Measurements from ENCODE around the gene JUP. TPM values are rescaled to one million over a fixed set of nuclear protein-coding genes. Genes with fewer than 3 reads are reported as not detected.

The JUP gene
- total RNA-seq, 1 donor from 2014 or later, result 330 TPM

DNA sequence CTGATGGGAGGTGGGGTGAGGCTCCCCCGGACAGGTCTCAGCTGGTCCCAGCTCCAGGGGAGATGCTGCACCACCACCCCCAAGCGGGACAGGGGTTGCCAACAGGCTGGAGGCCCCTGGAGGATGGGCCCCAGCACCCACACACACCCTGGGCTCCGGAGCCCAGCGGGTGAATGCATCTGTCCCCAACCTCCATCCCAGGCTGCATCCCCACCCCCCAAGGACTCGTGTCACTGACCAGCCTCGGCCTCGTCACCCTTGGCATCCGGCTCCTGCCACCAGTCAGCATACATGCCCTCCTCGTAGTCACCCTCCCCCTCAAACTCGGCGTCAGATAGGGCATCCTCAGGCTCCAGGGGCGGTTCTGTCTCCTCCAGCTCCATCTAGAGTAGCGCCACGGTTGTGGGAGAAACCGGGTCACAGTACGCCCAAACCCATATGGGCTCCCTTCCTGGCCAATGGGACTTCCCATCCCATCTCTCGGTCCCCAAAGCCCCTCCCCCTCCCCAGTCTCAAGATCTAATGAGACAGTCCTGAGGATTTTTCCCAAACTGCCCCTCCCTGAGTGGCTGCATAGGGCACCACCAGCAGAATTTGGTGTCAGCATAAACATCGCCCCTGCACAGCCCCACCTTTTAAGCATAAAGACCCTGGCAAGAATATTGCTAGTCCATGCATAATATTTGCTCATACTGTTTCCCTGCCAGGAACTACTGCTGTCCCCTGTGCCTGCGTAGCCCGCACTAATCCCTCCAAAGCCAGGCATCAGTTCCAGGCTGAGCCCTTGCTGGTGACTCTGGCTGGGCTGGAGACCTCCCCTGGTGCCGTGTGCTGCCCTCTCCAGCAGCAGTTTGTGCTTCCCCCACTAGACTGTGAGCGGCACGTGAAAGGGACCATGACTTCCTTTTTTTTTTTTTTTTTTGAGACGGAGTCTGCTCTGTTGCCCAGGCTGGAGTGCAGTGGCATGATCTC, 16.8 kb upstream of the JUP start:
- Mint-ChIP-seq H3K4me1 (ENCODE audit: unreplicated experiment) (peaks cover 19% of the 10 kb centered on the region), H3K9me3 (ENCODE audit: unreplicated experiment) (no peaks in the 10 kb centered on the region), H3K4me3 (ENCODE audit: unreplicated experiment) (no peak overlapping the region), H3K27me3 (ENCODE audit: unreplicated experiment) (peaks cover 6% of the 10 kb centered on the region), H3K36me3 (ENCODE audit: low read depth, unreplicated experiment) (peaks cover 4% of the 10 kb centered on the region), H3K27ac (ENCODE audit: unreplicated experiment) (no peak overlapping the region)
- TF ChIP-seq, protein P1, sequence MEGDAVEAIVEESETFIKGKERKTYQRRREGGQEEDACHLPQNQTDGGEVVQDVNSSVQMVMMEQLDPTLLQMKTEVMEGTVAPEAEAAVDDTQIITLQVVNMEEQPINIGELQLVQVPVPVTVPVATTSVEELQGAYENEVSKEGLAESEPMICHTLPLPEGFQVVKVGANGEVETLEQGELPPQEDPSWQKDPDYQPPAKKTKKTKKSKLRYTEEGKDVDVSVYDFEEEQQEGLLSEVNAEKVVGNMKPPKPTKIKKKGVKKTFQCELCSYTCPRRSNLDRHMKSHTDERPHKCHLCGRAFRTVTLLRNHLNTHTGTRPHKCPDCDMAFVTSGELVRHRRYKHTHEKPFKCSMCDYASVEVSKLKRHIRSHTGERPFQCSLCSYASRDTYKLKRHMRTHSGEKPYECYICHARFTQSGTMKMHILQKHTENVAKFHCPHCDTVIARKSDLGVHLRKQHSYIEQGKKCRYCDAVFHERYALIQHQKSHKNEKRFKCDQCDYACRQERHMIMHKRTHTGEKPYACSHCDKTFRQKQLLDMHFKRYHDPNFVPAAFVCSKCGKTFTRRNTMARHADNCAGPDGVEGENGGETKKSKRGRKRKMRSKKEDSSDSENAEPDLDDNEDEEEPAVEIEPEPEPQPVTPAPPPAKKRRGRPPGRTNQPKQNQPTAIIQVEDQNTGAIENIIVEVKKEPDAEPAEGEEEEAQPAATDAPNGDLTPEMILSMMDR (IDR thresholded peaks at IDR 0.05; ENCODE audit: unreplicated experiment), result no peak
- no peak for DNase-seq (ENCODE audit: low spot score)

DNA sequence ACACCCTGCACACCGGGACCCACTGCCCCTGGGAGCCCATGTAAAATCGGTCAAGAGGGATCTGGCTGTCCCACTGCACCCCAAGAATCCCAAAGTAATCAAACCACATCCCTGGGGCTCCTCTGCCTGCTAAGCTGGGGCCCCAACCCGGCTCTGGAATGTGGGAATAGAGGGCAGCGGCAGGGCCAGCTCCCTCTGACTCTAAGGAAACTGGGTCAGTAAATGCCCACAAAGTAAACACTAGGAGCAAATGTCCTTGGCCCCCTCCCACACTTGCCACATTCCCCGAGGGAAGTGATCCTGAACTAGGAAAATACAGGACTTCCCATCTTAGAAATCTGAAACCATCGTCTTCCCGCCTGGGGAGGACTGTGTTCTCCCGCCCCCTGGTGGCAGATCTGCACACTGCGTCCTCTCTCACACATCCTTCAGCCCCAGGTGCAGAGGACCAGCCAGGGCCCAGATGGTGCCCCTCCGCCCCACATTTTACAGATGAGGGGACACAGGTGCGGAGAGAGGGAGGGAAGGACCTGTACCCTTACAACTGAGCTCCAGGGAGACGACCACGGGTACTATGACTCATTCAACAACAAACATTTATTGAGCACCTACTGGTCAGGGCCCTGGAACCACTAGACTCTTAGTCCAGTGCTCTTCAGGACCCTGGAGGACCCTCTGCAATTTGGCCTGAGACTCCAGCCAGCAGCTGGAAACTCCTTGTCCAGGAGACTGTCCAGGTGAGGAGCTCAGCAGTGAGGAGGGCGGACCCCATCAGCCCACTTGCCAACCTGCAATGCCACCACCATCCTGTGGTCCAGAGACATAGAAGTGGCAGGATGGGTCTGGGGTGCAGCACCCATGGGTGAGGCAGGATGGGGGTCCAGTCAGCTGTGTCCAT, 15.1 kb upstream of the JUP start:
- H3K27ac Mint-ChIP-seq (ENCODE audit: unreplicated experiment), result no peak overlapping the region
- peak overlapping the region; percentile 8 for H3K4me3 Mint-ChIP-seq (ENCODE audit: unreplicated experiment)
- DNase-seq (ENCODE audit: low spot score), result peak; percentile 88
- TF ChIP-seq, protein P1 (IDR thresholded peaks at IDR 0.05; ENCODE audit: unreplicated experiment), result peak; percentile 97
- H3K4me1 Mint-ChIP-seq (ENCODE audit: unreplicated experiment), result peaks cover 19% of the 10 kb centered on the region
- no peaks in the 10 kb centered on the region for H3K9me3 Mint-ChIP-seq (ENCODE audit: unreplicated experiment)
- H3K36me3 Mint-ChIP-seq (ENCODE audit: low read depth, unreplicated experiment), result peaks cover 4% of the 10 kb centered on the region
- H3K27me3 Mint-ChIP-seq (ENCODE audit: unreplicated experiment), result peaks cover 6% of the 10 kb centered on the region

DNA sequence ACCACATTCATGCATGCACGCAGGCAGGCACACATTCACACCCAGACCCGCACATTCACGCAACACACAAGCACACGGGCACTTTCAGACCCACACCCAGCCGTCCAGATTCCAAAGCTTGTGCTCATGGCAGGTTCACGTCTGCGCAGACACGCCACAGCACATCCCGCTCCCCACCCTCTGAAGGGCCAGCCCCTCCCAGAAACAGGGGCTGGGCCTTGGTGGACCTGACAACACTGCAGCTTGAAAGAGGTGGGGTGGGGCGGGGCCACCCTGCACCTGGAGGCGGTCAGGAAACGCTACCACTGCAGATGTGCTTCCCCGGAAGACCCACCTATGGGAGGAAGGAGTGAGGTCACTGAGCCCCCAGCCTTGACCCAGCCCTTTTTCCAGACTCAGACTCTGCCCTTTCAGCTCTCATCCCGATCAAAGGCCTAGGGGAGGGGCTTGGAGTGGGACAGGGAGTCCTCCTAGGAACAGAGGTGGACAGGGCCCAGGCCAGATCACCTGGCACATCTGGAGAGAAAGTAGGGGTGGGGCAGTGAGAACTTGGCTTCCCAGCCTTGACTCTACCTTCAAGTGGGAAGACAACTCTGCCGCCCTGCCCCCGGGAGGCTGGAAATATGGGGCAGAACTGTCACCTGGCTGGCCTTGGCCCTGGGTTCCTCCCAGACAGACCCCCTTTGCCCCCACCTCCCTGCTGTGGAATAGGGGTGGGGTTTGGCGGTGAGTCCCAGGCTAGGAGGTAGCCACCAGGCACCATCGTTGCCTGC, 14.3 kb upstream of the JUP start:
- no peak overlapping the region for H3K4me3 Mint-ChIP-seq (ENCODE audit: unreplicated experiment)
- DNase-seq (ENCODE audit: low spot score), result no peak
- H3K9me3 Mint-ChIP-seq (ENCODE audit: unreplicated experiment), result no peaks in the 10 kb centered on the region
- TF ChIP-seq, protein P1 (IDR thresholded peaks at IDR 0.05; ENCODE audit: unreplicated experiment), result no peak
- peaks cover 19% of the 10 kb centered on the region for H3K4me1 Mint-ChIP-seq (ENCODE audit: unreplicated experiment)
- peaks cover 4% of the 10 kb centered on the region for H3K36me3 Mint-ChIP-seq (ENCODE audit: low read depth, unreplicated experiment)
- H3K27ac Mint-ChIP-seq (ENCODE audit: unreplicated experiment), result peak overlapping the region; percentile 77
- peaks cover 6% of the 10 kb centered on the region for H3K27me3 Mint-ChIP-seq (ENCODE audit: unreplicated experiment)

GRCh38 chr17:41799366-41799765, 12.9 kb upstream of the JUP start:
- H3K4me3 Mint-ChIP-seq (ENCODE audit: unreplicated experiment), result no peak overlapping the region
- no peak for DNase-seq (ENCODE audit: low spot score)
- no peak overlapping the region for H3K27ac Mint-ChIP-seq (ENCODE audit: unreplicated experiment)

More at GRCh38 chr17:41799366-41799765, 12.9 kb upstream of the JUP start:
- Mint-ChIP-seq H3K9me3 (ENCODE audit: unreplicated experiment) (no peaks in the 10 kb centered on the region), H3K27me3 (ENCODE audit: unreplicated experiment) (peaks cover 4% of the 10 kb centered on the region), H3K4me1 (ENCODE audit: unreplicated experiment) (peaks cover 19% of the 10 kb centered on the region), H3K36me3 (ENCODE audit: low read depth, unreplicated experiment) (no peaks in the 10 kb centered on the region)
- TF ChIP-seq, protein P1 (IDR thresholded peaks at IDR 0.05; ENCODE audit: unreplicated experiment), result no peak
